NCI-H774 (cell line): Measurements from ENCODE around the gene LIN7C.

Source experiments
- DNase-seq: peaks from one replicate; lab custom pipeline; 2025; lab: John Stamatoyannopoulos, UW

LIN7C gene

GRCh38 chr11:27507557-27508322 lies 1.2 kb upstream of the LIN7C start:
- no peak for DNase-seq

GRCh38 chr11:27505781-27506180 lies 788 bp downstream of the LIN7C start:
- no peak for DNase-seq

DNA sequence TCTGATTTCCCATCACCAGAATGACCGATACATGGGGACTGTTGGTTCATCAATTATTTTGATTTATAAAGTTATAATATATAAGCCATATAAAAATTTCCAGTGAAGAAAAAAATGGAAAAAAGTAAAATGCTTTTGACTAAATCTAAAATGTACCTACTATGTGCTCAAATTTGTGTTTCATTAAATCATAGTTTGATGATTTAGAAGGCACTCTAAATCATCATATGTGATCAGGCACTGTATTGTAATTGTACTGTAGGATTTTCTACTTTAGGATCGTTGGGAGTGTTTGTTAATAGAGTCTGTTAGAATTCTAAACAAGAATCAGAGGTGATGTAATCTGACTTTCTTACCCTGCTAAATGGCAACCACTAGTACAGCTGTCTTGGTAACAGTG lies 2.4 kb downstream of the LIN7C start:
- no peak for DNase-seq

DNA sequence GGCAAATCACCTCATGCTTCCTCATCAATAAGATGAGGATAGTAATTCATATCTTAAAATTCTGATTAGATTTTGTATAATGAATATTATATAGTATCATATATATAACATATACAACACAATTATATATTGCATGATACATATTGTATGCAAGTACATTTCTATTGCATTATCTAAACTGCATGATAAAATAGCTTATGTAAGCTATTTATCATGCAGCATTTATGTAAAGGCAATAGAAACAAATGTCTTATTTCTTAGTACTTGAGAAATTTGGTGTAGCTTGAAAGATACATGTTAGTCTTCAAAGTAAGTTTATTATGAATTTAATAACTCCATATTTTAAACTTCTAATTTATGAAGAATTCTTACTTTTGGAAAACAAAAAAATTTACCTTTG lies 5.5 kb downstream of the LIN7C start:
- no peak for DNase-seq

DNA sequence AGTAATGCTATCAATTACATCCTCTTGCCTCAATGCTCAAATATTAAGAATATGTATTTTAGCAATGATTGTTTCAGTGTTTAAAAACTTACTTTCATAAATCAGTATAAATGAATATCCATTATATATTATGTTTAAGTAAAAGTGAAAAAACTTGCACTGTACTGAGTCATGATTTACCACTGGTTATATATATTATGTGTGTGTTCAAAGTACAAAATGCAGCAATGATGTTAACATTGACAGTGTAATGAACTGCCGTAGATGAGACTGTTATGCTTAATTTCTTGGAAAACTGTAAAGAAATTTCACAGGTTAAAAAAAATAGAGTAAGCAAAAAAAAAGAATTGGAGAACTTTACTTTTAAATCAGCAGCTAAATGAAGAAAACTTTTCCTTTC lies 8.7 kb downstream of the LIN7C start:
- no peak for DNase-seq

DNA sequence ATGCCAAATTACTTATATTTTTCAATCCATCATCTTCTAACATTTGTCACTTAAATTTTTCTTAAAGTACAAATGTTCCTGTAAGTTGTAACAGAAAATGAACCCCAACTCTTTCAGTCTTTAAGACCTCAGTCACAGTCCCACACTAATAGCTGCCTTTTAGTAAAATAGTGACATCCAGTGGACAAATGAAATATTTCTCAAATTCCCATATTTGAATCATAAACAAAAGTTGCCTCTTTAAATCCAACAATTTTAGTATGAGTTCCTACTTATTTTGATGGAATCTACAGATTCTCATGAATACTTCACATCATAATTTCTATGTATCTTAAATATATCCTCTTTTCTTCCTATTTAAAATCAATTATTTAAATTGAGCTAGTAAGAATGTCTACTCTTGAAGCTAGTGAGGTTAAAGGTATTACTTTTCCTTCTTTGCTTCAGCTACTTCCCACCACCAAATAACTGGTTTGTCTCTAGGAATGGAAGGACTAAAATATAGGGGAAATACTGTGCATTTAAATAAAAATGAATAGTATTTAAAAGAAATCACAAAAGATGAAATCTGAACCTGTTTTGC lies 9.2 kb downstream of the LIN7C start:
- no peak for DNase-seq

GRCh38 chr11:27496461-27496860 lies 10.1 kb downstream of the LIN7C start:
- DNase-seq: no peak

DNA sequence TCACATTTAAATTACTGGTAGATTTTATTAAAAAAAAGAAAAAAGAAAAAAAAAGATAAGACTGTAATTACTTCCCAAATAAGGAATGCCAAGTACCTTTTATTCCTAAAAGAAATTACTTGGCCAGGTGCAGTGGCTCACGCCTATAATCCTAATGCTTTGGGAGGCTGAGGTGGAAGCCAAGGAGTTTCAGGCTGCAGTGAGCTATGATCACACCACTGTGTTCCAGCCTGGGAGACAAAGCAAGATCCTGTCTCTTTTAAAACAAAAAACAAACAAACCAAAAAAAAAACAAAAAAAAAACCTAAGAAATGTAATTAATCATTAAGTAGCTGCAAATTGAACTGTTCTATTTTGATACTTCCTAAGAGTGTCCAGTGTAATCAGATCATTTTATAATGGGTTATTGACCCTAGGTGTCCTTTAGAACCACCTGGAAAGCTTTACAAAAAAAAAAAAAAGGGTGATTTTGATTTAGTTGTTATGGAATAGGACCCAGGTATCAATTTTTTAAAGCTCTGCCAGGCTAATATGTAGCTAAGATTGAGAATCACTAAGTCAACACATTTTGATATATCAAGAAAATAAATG lies 10.8 kb downstream of the LIN7C start:
- no peak for DNase-seq

DNA sequence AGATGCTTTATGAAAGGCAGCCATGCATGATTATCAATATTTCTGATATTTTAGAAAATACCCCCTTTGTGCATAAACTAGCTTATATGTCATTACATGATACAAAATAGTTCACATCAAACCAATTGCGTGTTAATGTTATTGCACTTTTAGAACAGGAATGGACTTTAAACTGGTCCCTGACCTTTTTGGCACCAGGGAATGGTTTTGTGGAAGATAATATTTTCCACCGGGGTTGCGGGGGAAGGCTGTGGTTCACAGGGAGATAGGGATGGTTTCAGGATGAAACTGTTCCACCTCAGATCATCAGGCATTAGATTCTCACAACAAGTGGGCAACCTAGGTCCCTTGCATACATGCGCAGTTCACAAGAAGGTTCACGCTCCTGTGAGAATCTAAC lies 17.5 kb downstream of the LIN7C start:
- DNase-seq: no peak

- no peak for DNase-seq
Measured at GRCh38 chr11:27487706-27488105, 18.9 kb downstream of the LIN7C start.

DNA sequence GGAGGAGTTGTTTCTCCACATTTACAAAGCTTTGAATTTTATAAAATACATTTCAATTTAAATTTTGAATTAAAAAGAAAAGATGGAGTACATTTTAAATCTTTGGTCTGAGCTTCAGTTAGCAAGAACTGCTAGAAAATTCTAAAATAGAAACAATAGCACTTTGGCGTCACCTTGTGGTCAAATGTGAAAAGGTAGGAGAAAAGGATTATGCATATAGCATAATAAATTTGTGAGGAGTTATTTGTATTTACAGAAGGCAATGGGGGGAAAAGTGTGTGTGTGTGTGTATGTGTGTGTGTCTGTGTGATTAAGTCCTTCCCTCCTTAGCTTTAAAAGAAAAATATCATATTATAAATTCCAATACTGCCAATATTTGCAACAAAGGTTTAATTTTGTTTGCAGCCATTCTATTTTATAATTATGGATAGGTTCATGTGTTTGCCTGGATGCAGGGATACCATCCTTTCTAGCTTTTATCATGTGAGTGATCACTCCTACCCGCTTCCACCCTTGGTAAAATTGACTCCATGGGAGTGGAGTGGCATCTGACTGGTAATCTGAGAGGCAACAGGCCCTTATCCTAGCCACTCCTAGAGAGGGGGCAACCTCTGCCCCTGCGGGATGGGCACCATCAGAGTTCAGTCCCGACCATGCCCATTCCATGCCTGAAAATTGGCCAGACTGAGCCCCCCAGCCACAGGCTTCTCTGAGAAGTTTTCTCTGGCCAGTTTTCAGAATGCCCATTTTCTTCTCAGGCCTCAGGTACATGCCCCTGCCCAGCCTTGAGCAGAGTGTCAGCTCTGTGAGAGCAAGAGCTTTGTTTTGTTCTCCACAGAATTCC lies 20.4 kb downstream of the LIN7C start:
- peak; percentile 43 for DNase-seq

DNA sequence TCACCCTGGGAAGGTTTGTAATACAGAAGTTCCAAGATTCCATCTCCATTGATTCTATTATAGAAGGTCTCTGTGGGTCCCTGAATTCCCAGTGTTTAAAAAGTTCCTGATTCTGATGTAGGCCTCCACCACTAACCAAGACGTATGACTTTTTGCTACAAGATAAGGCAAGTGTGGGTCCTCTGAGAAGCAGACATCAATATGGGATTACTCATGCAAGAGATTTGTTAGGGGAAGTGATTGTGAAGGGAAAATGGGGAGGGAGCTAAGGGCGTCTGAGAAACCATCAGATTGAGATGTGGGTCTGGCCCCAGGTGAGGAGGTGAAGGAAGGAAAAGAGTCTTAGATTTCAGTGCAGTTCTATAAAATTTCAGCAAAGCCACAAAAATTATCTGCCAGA lies 23.8 kb downstream of the LIN7C start:
- no peak for DNase-seq

- DNase-seq: no peak
Measured at GRCh38 chr11:27481992-27482391, 24.6 kb downstream of the LIN7C start.

- DNase-seq: no peak
Measured at GRCh38 chr11:27477831-27478230, 28.7 kb downstream of the LIN7C start.

DNA sequence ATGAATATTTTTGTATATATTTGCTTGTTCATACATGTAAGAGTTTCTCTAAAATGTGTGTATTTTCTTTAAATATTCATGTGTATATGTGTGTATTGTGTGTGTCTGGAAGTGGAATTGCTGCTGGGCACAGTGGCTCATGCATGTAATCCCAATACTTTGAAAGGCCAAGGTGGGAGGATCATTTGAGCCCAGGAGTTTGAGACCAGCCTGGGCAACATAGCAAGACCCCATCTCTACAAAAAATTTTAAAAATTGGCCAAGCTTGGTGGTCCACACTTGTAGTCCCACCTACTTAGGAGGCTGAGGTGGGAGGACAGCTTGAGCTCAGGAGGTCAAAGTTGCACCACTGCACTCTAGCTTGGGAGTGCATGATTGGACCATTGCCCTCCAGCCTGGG lies 29.3 kb downstream of the LIN7C start:
- DNase-seq: no peak

- DNase-seq: no peak
Measured at GRCh38 chr11:27475622-27476021, 30.9 kb downstream of the LIN7C start.

GRCh38 chr11:27473017-27473406 lies 33.6 kb downstream of the LIN7C start:
- no peak for DNase-seq

GRCh38 chr11:27472398-27473016 lies 34.1 kb downstream of the LIN7C start, which contains the start of gene LGR4:
LGR4 (minus strand) TSS chr11:27472790; CDS start chr11:27472302, 488 bp downstream.
- DNase-seq: peak; percentile 97

- peak; percentile 53 for DNase-seq
Measured at GRCh38 chr11:27471589-27472397, 34.8 kb downstream of the LIN7C start.

- no peak for DNase-seq
Measured at GRCh38 chr11:27470826-27471588, 35.6 kb downstream of the LIN7C start.
